NCI-H82 treated with DMSO at 0.1 percent for 48 hours (cell line): ENCODE measurements around the gene SORCS2.
"Not testable (repeated sequence)": the region's sequence is repeated elsewhere in the genome, so short reads cannot be mapped to it uniquely, and the experiment has no call there.

Experiments used
- DNase-seq: peaks from one replicate; lab custom pipeline; 2025; ENCODE audit not compliant: unreplicated experiment; lab: John Stamatoyannopoulos, UW

Gene SORCS2

GRCh38 chr4:7159923-7160322, 32.4 kb upstream of the SORCS2 start:
- no peak for DNase-seq

- no peak for DNase-seq
Observed at GRCh38 chr4:7160439-7160838, 31.9 kb upstream of the SORCS2 start.

GRCh38 chr4:7160951-7161440, 31.3 kb upstream of the SORCS2 start:
- DNase-seq: no peak

- DNase-seq: no peak
Observed at GRCh38 chr4:7161721-7162214, 30.6 kb upstream of the SORCS2 start.

GRCh38 chr4:7165056-7165873, 27.1 kb upstream of the SORCS2 start:
- not testable (repeated sequence) for DNase-seq

- DNase-seq: no peak
Observed at GRCh38 chr4:7165874-7166201, 26.5 kb upstream of the SORCS2 start.

- no peak for DNase-seq
Observed at GRCh38 chr4:7166237-7166636, 26.1 kb upstream of the SORCS2 start.

- no peak for DNase-seq
Observed at GRCh38 chr4:7166981-7167700, 25.2 kb upstream of the SORCS2 start.

- DNase-seq: no peak
Observed at GRCh38 chr4:7167706-7168105, 24.6 kb upstream of the SORCS2 start.

GRCh38 chr4:7168106-7168505, 24.2 kb upstream of the SORCS2 start:
- no peak for DNase-seq

GRCh38 chr4:7169134-7169533, 23.2 kb upstream of the SORCS2 start:
- no peak for DNase-seq

- DNase-seq: no peak
Observed at GRCh38 chr4:7170012-7170411, 22.3 kb upstream of the SORCS2 start.

- no peak for DNase-seq
Observed at GRCh38 chr4:7171191-7171900, 21.0 kb upstream of the SORCS2 start.

GRCh38 chr4:7172508-7172907, 19.8 kb upstream of the SORCS2 start:
- no peak for DNase-seq

GRCh38 chr4:7172946-7173345, 19.4 kb upstream of the SORCS2 start:
- DNase-seq: no peak

- no peak for DNase-seq
Observed at GRCh38 chr4:7173841-7174449, 18.4 kb upstream of the SORCS2 start.

- no peak for DNase-seq
Observed at GRCh38 chr4:7179158-7179557, 13.2 kb upstream of the SORCS2 start.

GRCh38 chr4:7180938-7181337, 11.4 kb upstream of the SORCS2 start:
- no peak for DNase-seq

GRCh38 chr4:7182616-7183015, 9.7 kb upstream of the SORCS2 start:
- no peak for DNase-seq

- no peak for DNase-seq
Observed at GRCh38 chr4:7183161-7183560, 9.2 kb upstream of the SORCS2 start.

- DNase-seq: no peak
Observed at GRCh38 chr4:7183780-7184460, 8.4 kb upstream of the SORCS2 start.
